Sciatic nerve (tissue), 2 donors: ENCODE measurements around the gene PSMD13. TPM values are rescaled to one million over a fixed set of nuclear protein-coding genes. Genes with fewer than 3 reads are reported as not detected.
A peak's percentile ranks its signal among the peaks of the same experiment; 100 is the strongest.

ENCODE experiments used
- ATAC-seq: fragments of 200-7000 bp; cut with Tn5 transposase; one replicate; pipeline ENCODE4 v1.9.1; 2020; ENCODE audit warnings: mild to moderate bottlenecking, moderate library complexity
- DNase-seq: peaks from one replicate; pipeline ENCODE4 v3.0.0-alpha.2; 2020; ENCODE audit warnings: low spot score
- intact Hi-C: fragments of 100-400 bp; cut with DNase I; formaldehyde crosslinking; loops from one replicate; pipeline ENCODE4 v1.14.2; 2022
- total RNA-seq: library from RNA; stranded (reverse); fragmentation: NEBNext Ultra II Directional; extraction: Animal tissue kit (Norgen Biotek cat#: 25700); gene quantifications from one replicate; pipeline ENCODE4 v1.2.1, GENCODE V29; 2021
- donor health status: DM: no; HTN: no; CAD: no.
- donor health status: DM: no; HTN: no; CAD: no.

The PSMD13 gene
- total RNA-seq, 1 donor from 2014 or later, result 79.4 TPM

DNA sequence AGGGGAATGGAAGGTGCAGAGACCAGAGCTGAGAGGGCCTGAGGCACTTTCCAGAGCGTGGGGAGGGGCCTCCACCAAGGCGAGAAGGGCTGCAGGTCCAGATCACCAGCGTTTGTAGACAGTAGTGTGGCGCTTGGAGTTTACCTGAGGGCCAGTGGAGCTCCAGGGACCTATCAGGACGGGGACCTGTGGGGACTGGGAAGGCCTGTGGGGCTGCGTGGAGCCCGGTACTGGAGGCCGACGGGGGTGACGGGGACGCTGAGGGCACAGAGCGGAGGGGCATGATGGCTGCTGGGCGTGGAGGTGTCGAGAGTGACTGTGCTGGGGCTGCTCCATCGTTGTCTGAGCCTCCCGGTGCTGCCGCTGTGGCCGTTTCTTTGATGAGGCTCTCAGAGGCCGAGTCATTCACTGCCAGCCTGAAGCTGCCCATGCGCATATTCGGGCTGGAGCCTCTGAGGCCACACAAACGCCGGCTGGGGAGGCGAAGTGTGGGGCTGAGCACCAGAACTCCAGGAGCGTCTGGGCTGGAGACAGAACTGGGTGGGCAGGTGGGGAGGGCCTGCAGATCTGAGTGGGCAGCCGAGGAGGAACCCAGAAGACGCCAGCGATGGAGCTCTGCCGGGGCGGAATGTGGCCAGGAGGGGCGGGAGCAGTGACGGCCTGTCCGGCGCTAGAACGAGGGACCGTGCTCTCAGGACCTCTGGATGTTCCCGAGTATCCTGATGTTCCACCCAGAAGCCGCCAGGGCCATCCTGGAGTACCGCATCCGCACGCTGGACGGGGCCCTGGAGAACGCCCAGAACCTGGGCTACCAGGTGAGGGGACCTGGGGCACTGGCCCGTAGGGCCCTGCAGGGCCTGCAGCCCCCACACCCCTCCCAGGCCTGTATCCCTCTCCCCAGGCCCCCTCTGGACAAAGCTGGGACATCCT lies 54.8 kb downstream of the PSMD13 start:
- ATAC-seq (no peak), DNase-seq (peak; percentile 49)
- intact Hi-C loops, result no loop called here

- intact Hi-C loops, result no loop called here
- no peak for ATAC-seq
- peak; percentile 58 for DNase-seq
Measured at GRCh38 chr11:292211-293121, 55.7 kb downstream of the PSMD13 start.

- no peak for ATAC-seq
- DNase-seq, result peak; percentile 48
- intact Hi-C loops, result no loop called here
Measured at GRCh38 chr11:293271-293851, 56.6 kb downstream of the PSMD13 start.

DNA sequence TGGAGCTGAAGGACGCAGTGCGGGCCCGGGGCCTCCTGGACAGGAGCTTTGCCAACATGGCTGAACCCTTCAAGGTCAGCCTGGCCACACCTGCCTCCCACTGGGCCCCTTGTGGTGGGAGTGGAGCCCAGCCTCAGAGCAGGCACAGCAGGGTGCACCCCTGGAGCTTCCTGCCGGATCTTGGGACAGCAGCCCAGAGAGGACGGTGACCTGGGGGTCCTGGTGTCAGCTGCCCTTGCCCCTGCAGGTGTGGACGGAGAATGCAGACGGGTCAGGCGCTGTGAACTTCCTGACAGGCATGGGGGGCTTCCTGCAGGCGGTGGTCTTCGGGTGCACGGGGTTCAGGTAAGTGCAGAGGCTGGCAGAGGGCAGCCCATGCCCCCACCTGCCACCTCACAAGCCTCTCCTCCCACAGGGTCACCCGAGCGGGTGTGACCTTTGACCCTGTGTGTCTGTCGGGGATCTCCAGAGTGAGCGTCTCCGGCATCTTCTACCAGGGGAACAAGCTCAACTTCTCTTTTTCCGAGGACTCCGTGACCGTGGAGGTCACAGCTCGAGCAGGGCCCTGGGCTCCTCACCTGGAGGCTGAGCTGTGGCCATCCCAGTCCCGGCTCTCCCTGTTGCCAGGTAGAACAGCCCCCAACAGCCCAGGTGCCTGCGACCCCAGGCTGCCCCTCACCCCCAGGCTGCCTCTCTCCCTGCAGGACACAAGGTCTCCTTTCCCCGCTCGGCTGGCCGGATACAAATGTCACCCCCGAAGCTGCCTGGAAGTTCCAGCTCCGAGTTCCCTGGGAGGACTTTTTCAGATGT lies 57.3 kb downstream of the PSMD13 start:
- DNase-seq (peak; percentile 54), ATAC-seq (no peak)
- intact Hi-C loops, result no loop called here

DNA sequence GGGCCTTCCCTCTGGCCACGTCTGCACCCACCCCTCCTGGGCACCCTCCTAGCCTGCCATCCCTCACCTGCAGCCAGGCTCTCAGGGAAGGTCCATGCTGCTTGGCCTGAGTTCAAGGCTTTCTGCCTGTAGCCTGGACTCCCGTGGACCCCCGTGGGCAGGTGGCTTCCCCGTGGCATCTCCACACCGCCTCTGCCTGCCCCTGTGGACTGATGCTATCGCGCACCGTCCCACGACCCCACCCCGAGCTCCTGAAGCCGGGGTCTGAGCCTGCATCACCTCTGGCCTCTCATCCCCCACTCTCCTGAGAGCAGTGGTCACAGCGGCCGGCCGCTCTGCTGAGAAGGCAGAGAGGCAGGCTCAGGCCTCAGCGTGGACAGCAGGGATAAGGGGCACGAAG lies 58.0 kb downstream of the PSMD13 start:
- peak; percentile 58 for DNase-seq
- no peak for ATAC-seq
- intact Hi-C loops, result loop anchor here (5.0 kb wide), 1 partner anchor 68 kb away; no protein-coding TSS in a partner anchor

GRCh38 chr11:295351-296170 lies 58.8 kb downstream of the PSMD13 start:
- DNase-seq, result peak; percentile 54
- ATAC-seq, result no peak
- intact Hi-C loops, result loop anchor here (5.0 kb wide), 1 partner anchor 67 kb away; no protein-coding TSS in a partner anchor

DNA sequence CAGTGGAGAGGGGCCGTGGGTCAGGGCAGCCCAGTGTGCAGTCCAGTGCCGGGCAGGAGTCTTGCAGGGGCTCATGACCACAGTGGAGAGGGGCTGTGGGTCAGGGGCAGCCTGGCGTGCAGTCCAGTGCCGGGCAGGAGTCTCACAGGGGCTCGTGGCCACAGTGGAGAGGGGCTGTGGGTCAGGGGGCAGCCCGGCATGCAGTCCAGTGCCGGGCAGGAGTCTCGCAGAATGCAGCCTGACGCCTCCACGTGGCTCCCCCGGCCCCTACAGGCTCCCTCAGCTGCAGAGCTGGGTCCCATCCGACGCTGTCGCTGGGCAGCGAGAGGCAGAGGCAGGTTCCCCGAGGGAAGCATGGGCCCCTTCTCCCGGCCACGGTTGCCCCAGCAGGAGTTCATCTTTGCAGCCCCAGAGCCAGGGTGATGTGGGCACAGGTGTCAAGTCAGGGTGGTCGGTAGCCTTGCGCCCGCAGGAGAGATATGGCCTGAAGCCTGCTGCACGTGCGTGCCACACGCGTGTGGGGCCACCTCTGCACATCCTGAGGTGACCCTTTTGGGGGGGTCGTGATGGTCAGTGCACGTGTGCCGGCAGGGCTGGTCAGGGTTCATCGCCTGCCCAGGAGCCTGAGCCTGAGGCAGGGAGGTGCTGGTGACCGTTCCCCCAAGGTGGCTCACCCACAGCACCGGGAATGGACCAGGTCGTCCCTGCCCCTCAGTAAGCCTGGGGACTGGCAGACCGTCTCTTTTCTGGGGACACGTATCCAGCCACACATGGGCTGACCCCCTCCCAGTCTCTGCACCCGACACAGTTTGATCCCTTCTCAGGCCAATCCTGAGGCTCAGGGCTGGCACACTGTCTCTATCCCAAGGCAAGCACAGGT lies 59.6 kb downstream of the PSMD13 start:
- intact Hi-C loops, result loop anchor here (5.0 kb wide), 1 partner anchor 66 kb away; no protein-coding TSS in a partner anchor
- DNase-seq (peak; percentile 56), ATAC-seq (no peak)

DNA sequence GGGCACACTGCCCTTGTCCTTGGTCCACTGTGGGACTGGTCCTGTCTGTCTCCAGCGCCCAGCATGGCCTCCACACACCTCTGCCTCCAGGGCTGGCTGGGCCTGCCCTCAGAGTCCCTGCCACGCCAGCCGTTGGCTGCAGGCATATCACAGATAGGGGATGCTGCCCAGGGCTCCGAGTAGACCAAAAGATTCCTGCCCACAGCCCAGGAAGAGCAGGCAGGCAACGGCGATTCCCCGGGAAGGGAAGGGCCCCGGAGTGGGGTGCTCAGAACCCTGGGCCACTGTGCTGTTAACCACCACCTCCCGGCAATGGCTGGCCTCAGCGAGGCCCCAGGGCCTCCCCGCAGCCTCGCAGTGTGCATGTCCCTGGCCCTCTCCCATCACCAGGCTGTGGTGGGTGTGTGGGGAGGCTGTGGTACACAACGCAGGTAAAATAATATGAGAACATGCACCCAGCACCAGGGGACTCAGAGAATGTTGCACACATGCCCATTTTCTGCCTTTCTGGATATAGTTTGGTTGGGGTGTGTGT lies 60.3 kb downstream of the PSMD13 start:
- DNase-seq, result peak; percentile 55
- peak; percentile 19 for ATAC-seq
- intact Hi-C loops, result loop anchor here (5.0 kb wide), 1 partner anchor 65 kb away; no protein-coding TSS in a partner anchor

DNA sequence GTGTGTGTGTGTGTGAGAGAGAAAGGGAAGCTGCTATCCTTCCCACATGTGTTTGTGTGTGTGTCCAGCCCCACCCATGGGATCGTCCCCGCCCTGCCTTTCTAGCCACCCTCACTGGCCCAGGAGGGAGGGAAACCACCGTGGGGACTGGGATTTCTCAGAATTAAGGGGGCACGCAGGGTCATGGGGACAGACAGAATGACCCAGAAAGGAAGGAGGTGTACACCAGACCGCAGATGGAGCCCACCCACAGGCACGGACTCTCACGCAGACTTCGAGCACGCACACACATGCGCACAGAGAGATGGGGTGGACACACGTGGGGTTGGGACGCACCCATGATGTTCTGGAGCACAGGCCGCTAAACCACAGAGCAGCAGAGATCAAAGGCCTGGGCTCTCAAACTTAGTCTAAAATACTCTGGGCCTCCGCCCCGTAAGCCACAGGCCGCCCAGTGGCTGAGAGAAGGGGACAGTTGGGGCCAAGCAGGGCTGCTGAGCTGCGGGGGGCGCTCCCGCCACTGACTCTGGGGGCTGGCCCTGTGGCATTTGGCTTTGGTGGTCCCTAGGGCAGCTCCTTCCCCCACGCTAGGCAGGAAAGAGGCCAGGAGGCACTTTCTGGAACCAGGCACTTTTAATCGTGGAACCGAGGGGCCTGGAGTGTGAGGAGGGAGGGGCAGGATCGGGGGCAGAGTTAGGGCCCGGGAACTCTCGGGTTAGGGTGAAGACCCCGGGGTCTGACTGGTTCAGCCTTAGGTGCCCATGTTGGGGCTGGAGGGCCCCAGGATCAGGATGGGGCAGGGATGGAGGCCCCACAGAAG lies 61.0 kb downstream of the PSMD13 start:
- ATAC-seq, result peak; percentile 87
- DNase-seq, result peak; percentile 72
- intact Hi-C loops, result loop anchor here (5.0 kb wide), 1 partner anchor 65 kb away; no protein-coding TSS in a partner anchor

DNA sequence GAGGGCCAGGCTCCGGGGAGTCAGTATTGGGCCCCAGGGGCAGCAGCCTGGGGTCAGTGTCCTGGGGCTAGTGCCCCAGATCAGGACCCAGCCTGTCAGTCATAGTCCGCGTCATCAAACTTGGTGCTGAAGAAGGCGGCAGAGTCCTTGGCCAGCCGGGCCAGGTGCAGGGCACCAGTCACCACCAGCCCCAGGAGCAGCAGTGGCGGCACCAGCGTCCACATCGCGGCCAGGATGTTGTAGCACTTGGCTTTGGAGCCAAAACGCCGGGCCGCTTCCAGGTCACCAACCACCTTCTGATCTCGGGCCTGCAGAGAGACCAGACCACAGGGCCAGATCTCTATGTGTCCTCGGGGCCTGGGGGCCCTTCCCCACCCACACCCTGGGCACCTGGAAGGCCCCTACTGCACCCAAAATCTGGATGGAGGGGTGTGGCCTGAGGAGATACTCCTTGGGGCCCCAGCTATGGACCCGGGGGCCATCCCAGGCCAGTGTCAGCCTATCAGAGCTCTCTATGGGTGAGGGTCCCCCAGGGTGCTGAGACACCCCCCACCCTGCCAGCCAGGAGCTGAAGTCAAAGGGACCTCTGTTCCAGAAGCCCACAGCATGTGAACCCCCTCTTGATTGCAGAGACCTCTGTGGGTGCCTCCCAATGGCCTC lies 61.8 kb downstream of the PSMD13 start:
- DNase-seq, result peak; percentile 61
- intact Hi-C loops, result loop anchor here (5.0 kb wide), 1 partner anchor 64 kb away; no protein-coding TSS in a partner anchor
- no peak for ATAC-seq

GRCh38 chr11:299081-299891 lies 62.5 kb downstream of the PSMD13 start, which contains the start of gene IFITM5:
IFITM5 (minus strand) TSS chr11:299526; CDS start chr11:299490, 36 bp downstream.
- ATAC-seq (no peak), DNase-seq (no peak)
- intact Hi-C loops, result loop anchor here (5.0 kb wide), 1 partner anchor 63 kb away; no protein-coding TSS in a partner anchor

- ATAC-seq, result no peak
- no peak for DNase-seq
- intact Hi-C loops, result loop anchor here (5.0 kb wide), 1 partner anchor 62 kb away; no protein-coding TSS in a partner anchor
Measured at GRCh38 chr11:299951-300735, 63.4 kb downstream of the PSMD13 start.
